Measurements from ENCODE around the gene SUSD2. TPM values are rescaled to one million over a fixed set of nuclear protein-coding genes. Genes with fewer than 3 reads are reported as not detected.

SUSD2 gene
- total RNA-seq, 1 experiment from 2014 or later = 1.1 TPM

DNA sequence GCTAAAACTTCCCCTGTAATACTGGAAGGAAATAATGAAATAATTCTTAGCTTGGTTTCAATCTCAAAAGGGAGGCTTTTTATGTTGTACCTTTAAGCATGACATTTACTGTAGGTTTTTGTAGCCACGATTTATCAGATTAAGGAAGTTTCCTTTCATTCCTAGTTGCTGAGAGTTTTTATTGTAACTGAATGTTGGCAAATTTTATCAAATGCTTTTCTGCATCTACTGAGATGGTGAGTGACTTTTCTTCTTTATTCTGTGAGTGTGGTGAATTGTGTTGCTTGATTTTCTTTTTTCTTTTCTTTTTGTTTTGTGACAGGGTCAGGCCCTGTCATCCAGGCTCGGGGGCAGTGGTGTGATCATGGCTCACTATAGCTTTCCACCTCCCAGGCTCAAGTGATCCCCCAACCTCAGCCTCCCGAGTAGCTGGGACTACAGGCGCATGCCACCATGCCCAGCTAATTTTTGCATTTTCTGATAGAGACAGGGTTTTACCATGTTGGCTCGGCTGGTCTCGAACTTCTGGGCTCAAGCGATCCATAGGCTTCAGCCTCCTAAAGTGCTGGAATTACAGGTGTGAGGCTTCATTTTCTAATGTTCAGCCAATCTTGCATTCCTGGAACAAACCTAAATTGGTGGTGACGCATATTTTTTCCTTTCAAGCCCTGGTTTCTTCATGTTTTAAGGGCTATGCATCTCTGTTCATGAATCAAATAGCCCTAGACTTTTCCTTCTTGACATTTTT, 26.2 kb downstream of the SUSD2 start:
- peaks cover 22% of the 10 kb centered on the region for H3K9me3 Mint-ChIP-seq
- no peak for DNase-seq (ENCODE audit: low spot score)
- no peak overlapping the region for H3K4me3 Mint-ChIP-seq
- H3K4me1 Mint-ChIP-seq = peaks cover 36% of the 10 kb centered on the region
- H3K27me3 Mint-ChIP-seq (ENCODE audit: low read depth) = peaks cover 4% of the 10 kb centered on the region; the same call in 1 of the 2 replicates
- no peak for TF ChIP-seq NFE2L1 (CRISPR knock-in tag; IDR thresholded peaks at IDR 0.05)
- TF ChIP-seq, protein P1, sequence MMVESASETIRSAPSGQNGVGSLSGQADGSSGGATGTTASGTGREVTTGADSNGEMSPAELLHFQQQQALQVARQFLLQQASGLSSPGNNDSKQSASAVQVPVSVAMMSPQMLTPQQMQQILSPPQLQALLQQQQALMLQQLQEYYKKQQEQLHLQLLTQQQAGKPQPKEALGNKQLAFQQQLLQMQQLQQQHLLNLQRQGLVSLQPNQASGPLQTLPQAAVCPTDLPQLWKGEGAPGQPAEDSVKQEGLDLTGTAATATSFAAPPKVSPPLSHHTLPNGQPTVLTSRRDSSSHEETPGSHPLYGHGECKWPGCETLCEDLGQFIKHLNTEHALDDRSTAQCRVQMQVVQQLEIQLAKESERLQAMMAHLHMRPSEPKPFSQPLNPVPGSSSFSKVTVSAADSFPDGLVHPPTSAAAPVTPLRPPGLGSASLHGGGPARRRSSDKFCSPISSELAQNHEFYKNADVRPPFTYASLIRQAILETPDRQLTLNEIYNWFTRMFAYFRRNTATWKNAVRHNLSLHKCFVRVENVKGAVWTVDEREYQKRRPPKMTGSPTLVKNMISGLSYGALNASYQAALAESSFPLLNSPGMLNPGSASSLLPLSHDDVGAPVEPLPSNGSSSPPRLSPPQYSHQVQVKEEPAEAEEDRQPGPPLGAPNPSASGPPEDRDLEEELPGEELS (CRISPR knock-in tag; IDR thresholded peaks at IDR 0.05) = no peak
- TF ChIP-seq, protein P2, sequence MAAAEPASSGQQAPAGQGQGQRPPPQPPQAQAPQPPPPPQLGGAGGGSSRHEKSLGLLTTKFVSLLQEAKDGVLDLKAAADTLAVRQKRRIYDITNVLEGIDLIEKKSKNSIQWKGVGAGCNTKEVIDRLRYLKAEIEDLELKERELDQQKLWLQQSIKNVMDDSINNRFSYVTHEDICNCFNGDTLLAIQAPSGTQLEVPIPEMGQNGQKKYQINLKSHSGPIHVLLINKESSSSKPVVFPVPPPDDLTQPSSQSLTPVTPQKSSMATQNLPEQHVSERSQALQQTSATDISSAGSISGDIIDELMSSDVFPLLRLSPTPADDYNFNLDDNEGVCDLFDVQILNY (CRISPR knock-in tag; IDR thresholded peaks at IDR 0.05) = no peak
- no peak for TF ChIP-seq SP1 (CRISPR knock-in tag; conservative IDR thresholded peaks at IDR 0.05)
- TF ChIP-seq, protein P3, sequence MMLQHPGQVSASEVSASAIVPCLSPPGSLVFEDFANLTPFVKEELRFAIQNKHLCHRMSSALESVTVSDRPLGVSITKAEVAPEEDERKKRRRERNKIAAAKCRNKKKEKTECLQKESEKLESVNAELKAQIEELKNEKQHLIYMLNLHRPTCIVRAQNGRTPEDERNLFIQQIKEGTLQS (CRISPR knock-in tag; conservative IDR thresholded peaks at IDR 0.05) = no peak
- TF ChIP-seq ZNF121 (CRISPR knock-in tag; IDR thresholded peaks at IDR 0.05) = no peak
- peak overlapping the region; percentile 92 for H3K27ac Mint-ChIP-seq
- ChIA-PET CTCF (interaction anchor here (1.0 to 2.8 kb wide), 3 partner anchors 17 to 35 kb away, joined by 3 to 9 read pairs (median 6); no protein-coding TSS in a partner anchor), POLR2A (no interaction called here)
- no peak for ATAC-seq
- peaks cover 19% of the 10 kb centered on the region for H3K36me3 Mint-ChIP-seq

DNA sequence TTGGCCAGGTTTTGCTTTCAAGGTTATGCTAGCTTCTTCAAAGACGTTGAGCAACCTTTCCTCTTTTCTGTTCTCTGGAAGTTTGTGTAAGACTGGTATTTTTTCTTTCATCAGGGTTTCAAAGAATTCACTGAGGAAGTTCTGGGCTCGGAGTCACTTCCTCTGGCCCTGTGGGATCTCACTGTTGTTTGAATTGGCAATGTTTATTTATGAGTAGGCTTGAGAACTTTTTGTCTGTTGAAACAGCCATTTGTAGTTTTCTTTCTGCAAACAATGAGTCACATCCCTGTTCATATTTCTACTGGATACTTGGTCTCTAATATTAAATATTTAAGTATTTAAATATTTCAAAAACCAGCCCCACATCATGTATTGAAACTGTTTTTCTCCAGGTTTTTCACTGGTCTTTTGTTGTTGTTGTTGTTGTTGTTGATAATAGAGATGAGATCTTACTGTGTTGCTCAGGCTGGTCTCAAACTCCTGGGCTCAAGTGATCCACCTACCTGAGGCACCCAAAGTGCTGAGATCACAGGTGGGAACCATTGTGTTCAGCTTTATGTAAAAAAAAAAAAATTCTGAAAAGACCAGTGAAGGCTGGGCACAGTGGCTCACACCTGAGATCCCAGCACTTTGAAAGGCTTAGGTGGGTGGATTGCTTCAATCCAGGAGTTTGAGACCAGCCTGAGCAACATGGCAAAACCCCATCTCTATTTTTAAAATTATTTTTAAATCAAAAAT, 26.9 kb downstream of the SUSD2 start:
- TF ChIP-seq, protein P4, sequence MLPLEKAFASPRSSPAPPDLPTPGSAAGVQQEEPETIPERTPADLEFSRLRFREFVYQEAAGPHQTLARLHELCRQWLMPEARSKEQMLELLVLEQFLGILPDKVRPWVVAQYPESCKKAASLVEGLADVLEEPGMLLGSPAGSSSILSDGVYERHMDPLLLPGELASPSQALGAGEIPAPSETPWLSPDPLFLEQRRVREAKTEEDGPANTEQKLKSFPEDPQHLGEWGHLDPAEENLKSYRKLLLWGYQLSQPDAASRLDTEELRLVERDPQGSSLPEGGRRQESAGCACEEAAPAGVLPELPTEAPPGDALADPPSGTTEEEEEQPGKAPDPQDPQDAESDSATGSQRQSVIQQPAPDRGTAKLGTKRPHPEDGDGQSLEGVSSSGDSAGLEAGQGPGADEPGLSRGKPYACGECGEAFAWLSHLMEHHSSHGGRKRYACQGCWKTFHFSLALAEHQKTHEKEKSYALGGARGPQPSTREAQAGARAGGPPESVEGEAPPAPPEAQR (CRISPR knock-in tag; IDR thresholded peaks at IDR 0.05) = no peak
- peak; percentile 32; the same call in 1 of the 2 replicates for TF ChIP-seq GABPB1 (CRISPR knock-in tag; IDR thresholded peaks at IDR 0.05)
- H3K27me3 Mint-ChIP-seq (ENCODE audit: low read depth) = peaks cover 4% of the 10 kb centered on the region; the same call in 1 of the 2 replicates
- H3K4me1 Mint-ChIP-seq = peaks cover 33% of the 10 kb centered on the region
- DNase-seq (ENCODE audit: low spot score) (no peak), ATAC-seq (no peak)
- ChIA-PET CTCF (interaction anchor here (1.0 to 2.8 kb wide), 3 partner anchors 18 to 35 kb away, joined by 3 to 9 read pairs (median 6); no protein-coding TSS in a partner anchor), POLR2A (no interaction called here)
- peak overlapping the region; percentile 92 for H3K27ac Mint-ChIP-seq
- H3K4me3 Mint-ChIP-seq = no peak overlapping the region
- H3K9me3 Mint-ChIP-seq = peaks cover 22% of the 10 kb centered on the region
- H3K36me3 Mint-ChIP-seq = peaks cover 19% of the 10 kb centered on the region

DNA sequence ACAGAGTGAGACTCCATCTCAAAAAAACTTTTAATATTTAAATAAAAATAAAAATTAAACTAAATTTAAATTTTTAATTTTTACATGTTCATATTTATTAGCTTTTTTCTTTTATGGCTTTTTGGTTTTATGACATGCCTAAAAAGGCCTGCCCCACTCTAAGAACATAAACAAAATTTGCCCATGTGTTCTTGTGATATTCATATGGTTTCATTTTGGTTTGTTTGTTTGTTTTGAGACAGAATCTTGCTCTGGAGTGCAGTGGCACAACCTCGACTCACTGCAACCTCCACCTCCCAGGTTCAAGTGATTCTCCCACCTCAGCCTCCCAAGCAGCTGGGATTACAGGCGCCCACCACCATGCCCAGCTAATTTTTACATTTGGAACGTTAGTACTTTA, 27.7 kb downstream of the SUSD2 start:
- H3K4me1 Mint-ChIP-seq = peaks cover 33% of the 10 kb centered on the region
- no peak for ATAC-seq
- no peak for TF ChIP-seq RORB (CRISPR knock-in tag; IDR thresholded peaks at IDR 0.05)
- no peak for TF ChIP-seq FOXP1 (CRISPR knock-in tag; IDR thresholded peaks at IDR 0.05; ENCODE audit: borderline replicate concordance)
- TF ChIP-seq TCF7 (CRISPR knock-in tag; IDR thresholded peaks at IDR 0.05; ENCODE audit: low read depth) = no peak
- TF ChIP-seq, protein P5, sequence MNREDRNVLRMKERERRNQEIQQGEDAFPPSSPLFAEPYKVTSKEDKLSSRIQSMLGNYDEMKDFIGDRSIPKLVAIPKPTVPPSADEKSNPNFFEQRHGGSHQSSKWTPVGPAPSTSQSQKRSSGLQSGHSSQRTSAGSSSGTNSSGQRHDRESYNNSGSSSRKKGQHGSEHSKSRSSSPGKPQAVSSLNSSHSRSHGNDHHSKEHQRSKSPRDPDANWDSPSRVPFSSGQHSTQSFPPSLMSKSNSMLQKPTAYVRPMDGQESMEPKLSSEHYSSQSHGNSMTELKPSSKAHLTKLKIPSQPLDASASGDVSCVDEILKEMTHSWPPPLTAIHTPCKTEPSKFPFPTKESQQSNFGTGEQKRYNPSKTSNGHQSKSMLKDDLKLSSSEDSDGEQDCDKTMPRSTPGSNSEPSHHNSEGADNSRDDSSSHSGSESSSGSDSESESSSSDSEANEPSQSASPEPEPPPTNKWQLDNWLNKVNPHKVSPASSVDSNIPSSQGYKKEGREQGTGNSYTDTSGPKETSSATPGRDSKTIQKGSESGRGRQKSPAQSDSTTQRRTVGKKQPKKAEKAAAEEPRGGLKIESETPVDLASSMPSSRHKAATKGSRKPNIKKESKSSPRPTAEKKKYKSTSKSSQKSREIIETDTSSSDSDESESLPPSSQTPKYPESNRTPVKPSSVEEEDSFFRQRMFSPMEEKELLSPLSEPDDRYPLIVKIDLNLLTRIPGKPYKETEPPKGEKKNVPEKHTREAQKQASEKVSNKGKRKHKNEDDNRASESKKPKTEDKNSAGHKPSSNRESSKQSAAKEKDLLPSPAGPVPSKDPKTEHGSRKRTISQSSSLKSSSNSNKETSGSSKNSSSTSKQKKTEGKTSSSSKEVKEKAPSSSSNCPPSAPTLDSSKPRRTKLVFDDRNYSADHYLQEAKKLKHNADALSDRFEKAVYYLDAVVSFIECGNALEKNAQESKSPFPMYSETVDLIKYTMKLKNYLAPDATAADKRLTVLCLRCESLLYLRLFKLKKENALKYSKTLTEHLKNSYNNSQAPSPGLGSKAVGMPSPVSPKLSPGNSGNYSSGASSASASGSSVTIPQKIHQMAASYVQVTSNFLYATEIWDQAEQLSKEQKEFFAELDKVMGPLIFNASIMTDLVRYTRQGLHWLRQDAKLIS (CRISPR knock-in tag; IDR thresholded peaks at IDR 0.05; ENCODE audit: borderline replicate concordance) = no peak
- peaks cover 16% of the 10 kb centered on the region for H3K36me3 Mint-ChIP-seq
- POLR2A ChIA-PET = no interaction called here
- H3K9me3 Mint-ChIP-seq = peaks cover 18% of the 10 kb centered on the region
- H3K27me3 Mint-ChIP-seq (ENCODE audit: low read depth) = peaks cover 4% of the 10 kb centered on the region; the same call in 1 of the 2 replicates
- no peak overlapping the region for H3K4me3 Mint-ChIP-seq
- CTCF ChIA-PET = interaction anchor here (2.0 to 2.8 kb wide), 3 partner anchors 10 to 22 kb away, joined by 4 to 9 read pairs (median 7); no protein-coding TSS in a partner anchor
- no peak overlapping the region for H3K27ac Mint-ChIP-seq
- DNase-seq (ENCODE audit: low spot score) = no peak

Data from WTC11 (cell line).